HG03135 (cell line): Measurements from ENCODE around the gene CDC6.

Experiments used
- ATAC-seq: cut with Tn5 transposase; IDR thresholded peaks from one replicate; pipeline ENCODE4 v1.9.1; 2021; ENCODE audit warnings: mild to moderate bottlenecking, moderate library complexity; ENCODE audit not compliant: unreplicated experiment

CDC6 gene, protein sequence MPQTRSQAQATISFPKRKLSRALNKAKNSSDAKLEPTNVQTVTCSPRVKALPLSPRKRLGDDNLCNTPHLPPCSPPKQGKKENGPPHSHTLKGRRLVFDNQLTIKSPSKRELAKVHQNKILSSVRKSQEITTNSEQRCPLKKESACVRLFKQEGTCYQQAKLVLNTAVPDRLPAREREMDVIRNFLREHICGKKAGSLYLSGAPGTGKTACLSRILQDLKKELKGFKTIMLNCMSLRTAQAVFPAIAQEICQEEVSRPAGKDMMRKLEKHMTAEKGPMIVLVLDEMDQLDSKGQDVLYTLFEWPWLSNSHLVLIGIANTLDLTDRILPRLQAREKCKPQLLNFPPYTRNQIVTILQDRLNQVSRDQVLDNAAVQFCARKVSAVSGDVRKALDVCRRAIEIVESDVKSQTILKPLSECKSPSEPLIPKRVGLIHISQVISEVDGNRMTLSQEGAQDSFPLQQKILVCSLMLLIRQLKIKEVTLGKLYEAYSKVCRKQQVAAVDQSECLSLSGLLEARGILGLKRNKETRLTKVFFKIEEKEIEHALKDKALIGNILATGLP

GRCh38 chr17:40287494-40288369 lies at the start of gene CDC6:
Gene CDC6, plus strand, starts transcription at chr17:40287879. Its CDS starts 1,542 bp downstream, at chr17:40289421.
- ATAC-seq: peak; percentile 92

DNA sequence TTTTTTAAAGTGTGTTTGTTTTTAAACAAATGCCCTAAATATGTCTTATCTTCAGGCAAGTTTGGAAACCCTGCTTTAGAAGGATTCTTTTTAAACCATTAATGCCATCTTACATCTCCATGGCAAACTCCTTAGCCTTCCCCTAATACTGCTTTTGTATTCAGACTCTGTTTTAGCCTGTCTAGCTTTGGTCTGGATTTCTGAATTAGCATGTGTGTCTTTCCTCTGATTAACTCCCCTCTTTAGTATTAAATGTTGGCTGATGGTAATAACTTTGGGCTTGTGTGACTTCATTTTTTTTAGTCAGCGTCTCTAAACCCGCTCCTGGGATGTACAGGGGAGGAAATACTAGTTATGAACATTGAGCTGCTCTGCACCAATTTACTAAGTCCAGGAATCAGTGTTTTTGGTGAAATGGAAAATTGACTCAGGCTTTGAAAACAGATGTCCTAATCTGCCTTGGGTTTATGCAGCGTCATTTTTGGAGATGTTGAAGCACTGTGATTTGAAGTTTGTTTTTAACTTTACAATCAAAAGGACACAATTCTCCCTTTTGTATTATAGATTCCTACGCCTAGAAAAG lies 46.3 kb upstream of the CDC6 start:
- no peak for ATAC-seq

DNA sequence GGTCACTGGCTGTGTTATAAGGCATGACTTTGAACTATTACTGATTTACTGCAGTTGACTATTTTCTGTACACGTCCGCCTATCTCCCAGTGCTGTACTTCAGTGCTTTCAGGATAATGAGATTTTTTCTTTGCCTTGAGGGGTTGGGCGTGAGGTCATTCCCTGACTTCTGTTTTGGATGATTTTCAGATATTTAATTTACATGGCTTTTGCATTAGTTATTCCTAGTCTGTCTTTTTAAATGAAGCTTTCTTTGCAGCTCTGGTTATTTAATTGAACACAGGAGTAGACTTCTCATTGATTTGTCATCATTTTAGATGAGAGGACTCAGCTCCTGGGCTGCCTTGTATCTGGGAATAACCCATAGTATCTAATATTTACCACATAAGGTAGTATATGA lies 44.9 kb upstream of the CDC6 start:
- no peak for ATAC-seq

DNA sequence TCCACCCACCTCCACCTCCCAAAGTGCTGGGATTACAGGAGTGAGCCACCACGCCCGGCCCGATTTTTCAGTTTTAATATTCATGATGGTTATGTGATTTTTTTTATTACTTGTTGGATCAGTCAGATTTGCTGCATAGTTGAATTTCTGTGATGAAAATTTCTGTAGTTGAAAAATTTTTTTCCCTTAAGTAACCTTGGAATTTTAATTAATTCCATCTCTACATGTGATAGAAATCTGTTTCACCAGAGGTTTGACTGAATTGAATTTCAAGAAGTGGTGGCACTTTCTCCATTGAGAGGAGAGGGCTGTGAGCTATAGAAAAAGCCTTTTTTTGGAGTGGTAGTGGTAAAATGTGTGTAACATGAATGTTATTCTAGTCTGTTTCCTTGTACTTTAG lies 43.9 kb upstream of the CDC6 start:
- ATAC-seq: no peak

DNA sequence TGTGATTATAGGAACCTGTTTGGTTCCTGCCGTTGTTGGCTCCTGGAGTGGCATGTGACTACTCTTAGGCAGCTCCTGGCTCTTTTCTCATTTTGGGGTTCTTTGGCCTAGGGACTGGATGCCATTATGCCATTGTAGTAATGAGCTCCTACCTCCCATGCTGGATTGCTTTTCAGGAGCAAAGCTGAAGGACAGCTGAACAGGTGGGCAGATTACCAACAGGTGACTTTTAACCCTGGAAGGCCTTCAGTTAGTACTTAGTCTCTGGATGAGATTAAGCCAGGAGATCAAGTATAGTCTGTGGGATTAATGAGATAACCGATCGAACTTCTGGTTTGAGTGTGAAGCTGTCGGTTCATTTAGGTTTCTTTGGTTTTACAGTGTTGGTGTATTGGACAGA lies 43.4 kb upstream of the CDC6 start:
- ATAC-seq: no peak

DNA sequence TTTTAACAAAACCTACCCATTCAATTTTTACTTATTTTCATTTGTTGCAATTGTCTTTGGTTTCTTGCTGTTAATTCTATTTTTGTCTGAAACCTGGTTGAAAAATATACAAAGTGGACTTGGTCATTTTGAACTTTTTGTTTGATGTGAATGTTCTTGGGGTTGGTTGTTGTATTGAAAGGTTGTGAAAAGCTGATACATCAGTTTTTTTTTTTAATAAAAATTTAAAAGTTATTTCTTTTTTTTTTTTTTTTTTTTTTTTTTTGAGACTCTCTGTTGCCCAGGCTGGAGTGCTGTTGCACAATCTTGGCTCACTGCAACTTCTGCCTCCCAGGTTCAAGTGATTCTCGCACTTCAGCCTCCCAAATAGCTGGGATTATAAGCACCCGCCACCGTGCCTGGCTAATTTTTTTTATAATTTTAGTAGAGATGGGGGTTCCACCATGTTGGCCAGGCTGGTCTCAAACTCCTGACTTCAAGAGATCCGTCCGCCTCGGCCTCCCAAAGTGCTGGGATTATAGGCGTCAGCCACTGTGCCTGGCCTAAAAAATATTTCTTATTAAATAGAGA lies 39.7 kb upstream of the CDC6 start:
- no peak for ATAC-seq

- no peak for ATAC-seq
These were observed 39.2 kb upstream of the CDC6 start for GRCh38 chr17:40248507-40248906.

DNA sequence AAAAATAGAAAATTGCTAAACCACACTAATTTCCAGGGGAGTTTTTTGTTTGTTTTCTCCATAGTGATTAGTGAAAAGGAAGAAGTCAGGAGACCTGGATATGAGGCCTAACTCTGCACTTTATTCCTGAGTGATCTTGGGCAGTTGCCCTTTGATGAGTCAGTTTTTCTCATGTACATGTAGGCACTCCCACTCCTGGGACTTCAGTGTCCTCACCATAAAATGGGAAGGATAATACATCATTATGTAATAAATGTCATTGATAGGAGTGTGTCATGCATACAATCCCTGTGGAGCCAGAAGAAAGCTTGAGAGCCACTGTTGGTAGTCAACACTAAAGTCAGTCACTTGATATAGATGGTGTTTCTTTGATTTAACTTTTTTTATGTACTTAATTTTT lies 36.1 kb upstream of the CDC6 start:
- ATAC-seq: no peak

- ATAC-seq: no peak
These were observed 34.1 kb upstream of the CDC6 start for GRCh38 chr17:40253565-40253964.

GRCh38 chr17:40259505-40259904 lies 28.2 kb upstream of the CDC6 start:
- no peak for ATAC-seq

DNA sequence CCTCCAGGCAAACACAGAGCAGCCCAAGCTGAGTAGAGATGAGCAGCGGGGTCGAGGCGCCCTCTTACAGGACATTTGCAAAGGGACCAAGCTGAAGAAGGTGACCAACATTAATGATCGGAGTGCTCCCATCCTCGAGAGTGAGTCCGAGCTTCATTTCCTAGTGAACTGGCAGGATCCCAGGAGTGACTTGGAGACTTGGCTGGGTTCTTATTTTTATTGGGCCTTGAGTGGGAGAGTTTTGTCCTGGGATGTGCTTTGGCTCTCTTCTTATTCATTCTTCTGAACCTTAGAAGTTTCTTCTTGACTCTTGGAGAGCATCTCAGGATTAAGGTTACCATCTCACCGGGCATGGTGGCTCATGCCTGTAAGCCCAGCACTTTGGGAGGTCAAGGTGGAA lies 27.2 kb upstream of the CDC6 start:
- no peak for ATAC-seq

- no peak for ATAC-seq
These were observed 23.1 kb upstream of the CDC6 start for GRCh38 chr17:40264458-40265185.

DNA sequence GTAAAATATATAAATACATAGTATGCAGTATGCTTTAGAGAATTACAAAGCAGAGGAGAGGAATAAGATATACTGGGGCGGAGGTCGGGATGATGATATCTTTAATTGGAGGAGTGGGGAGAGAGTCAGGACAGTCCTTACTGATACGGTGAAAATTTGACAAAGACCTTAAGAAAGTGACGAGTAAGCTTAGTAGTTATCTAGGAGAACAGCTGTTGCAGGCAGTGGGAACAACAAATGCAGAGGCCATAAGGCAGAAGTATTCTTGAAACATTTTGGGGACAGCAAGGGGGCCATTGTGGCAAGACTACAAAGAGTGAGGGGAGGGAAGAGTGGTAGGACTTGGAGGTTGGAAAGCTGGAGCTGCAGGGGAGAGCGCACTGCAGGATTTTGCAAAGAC lies 22.3 kb upstream of the CDC6 start:
- ATAC-seq: no peak

DNA sequence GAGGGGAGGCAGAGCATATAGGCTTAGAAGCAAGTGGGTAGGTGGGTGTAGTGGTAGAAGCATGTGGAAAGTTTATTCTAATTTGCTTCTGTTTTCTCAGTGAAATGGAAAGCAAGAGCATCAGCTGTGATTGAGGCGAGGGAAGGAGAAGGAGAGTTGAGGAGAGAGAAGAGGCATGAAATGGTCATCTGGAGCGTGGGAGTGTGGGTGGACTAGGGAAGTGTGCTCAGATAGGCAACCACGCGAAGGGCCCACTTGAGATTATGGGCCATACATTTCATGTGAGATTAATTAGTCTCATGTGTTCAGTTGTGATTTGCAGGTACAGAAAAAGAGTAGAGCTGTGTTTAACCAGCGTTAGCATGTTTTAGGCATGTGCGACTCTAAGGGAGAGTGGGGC lies 20.8 kb upstream of the CDC6 start:
- no peak for ATAC-seq

DNA sequence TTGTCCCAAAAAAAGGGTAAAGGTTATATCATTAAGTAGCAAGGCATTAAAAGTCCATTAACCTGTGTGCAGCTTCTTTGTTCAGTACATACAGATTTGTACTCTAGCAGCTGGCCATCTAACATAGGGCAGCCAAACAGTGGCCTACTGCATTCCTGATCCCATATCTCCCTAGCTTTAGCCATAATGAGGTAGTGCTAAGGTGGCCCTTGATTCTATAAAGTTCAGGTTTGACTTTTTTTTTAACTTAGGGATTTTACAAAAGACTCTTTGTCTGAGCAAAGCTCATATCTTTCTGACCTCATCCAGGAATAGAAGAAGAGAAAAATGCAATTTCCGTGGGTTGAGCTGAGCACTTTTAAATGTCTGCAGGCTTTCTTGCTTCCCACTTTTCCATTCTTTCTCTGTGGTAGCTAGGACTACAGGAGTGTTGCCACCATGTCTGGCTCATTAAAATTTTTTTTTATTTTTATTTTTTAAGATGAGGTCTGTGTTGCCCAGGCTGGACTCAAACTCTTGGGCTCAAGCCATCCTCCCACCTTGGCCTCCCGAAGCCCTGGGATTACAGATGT lies 19.5 kb upstream of the CDC6 start:
- no peak for ATAC-seq

GRCh38 chr17:40278414-40278813 lies 9.3 kb upstream of the CDC6 start:
- ATAC-seq: no peak

DNA sequence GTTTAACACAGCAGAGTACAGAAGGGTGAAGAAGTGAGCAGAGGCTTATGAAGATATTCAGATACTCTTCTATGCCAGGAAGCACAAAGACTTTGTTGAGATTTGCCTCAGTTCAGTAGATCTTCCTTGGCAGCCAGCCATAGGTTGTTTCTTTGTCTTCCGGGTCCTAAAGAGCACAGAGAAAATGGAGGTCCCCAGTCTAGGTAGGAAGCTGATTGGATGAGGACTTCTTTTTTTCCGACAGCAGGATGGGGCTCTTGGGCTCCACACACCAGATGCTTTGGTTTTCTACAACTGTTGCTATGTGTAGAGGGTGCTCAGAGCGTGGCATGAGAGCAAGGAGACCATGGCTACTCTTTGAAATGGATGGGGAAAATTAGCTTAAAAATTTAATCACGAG lies 8.3 kb upstream of the CDC6 start:
- no peak for ATAC-seq

DNA sequence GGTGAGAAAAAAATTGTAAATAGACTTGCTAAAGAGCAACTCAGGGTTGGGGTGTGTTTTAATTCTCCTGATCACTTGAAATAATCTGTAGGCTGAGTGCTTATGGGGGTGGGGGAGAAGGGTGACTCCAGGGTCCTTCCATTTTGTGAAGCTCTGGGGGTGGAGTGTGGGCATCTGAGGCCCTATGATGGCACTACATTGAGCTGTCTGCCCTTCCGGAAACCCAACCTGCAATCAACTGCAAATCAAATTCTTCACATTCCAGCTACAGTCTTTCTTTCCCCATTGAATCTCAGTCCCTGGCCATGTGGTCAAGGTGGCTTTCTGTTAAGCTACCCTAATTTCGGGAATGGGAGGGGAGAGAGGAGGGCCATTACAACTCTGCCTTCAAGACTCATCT lies 6.0 kb upstream of the CDC6 start:
- ATAC-seq: no peak

DNA sequence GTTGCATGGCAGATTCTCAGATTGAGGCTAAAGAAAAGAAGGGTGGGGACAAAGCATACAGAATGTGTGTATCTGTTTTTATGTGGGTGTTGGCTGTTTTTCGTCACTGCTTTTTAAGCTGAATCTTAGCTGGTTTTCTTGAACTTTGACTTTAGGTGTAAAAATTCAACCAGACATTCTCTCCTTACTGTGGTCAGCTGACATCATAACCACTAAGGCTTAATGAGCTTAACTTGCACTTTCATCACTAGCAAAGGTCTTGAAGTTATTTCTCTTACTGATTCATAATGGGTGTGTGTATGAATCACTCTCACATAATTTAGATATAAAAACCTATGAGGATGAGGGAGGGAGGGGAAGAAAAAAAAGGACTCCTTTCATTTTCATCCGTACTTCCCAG lies 4.0 kb upstream of the CDC6 start:
- ATAC-seq: no peak

- no peak for ATAC-seq
These were observed 3.5 kb upstream of the CDC6 start for GRCh38 chr17:40284085-40284713.
